Adrenal gland (tissue), 12 donors: ENCODE measurements around the gene NARF. TPM values are rescaled to one million over a fixed set of nuclear protein-coding genes. Genes with fewer than 3 reads are reported as not detected.

Experiments used
- DNase-seq, 7 donors: peaks; one replicate each; pipeline ENCODE4 v3.0.0-alpha.2; 2019 to 2020
- H3K27ac ChIP-seq, 5 donors: fragments of 200-600 bp; sonication (generic) in 4 of 5; 1 replicate in 3 of 5; 2 replicates in 2 of 5; pipeline versions ENCODE4 v1.5.1 to v1.8.0; 2016 to 2020; ENCODE audit warnings: mild to moderate bottlenecking in 1 of 5
- H3K27me3 ChIP-seq: fragments of 200-600 bp; 2 replicates; pipeline ENCODE4 v1.8.0; 2021
- H3K36me3 ChIP-seq, 2 donors: fragments of 200-600 bp; replicated peaks in 1 of 2; 1 replicate in 1 of 2; 2 replicates in 1 of 2; pipeline versions ENCODE4 v1.5.1 to v1.8.0; 2018 to 2022
- H3K4me1 ChIP-seq, 2 donors: fragments of 200-600 bp; replicated peaks in 1 of 2; 1 replicate in 1 of 2; 2 replicates in 1 of 2; pipeline versions ENCODE4 v1.5.1 to v1.8.0; 2018 to 2021
- H3K4me3 ChIP-seq, 4 donors: fragments of 200-600 bp; sonication (generic) in 3 of 4; one replicate each; pipeline ENCODE4 v1.5.1; 2016 to 2018
- H3K9me3 ChIP-seq, 3 donors: fragments of 200-600 bp; sonication (generic) in 1 of 3; replicated peaks in 1 of 3; 1 replicate in 2 of 3; 2 replicates in 1 of 3; pipeline versions ENCODE4 v1.5.1 to v1.8.0; 2016 to 2021
- CTCF ChIP-seq, 6 experiments: fragments of 450-650 bp in 4 of 6; fragments of 200-600 bp in 2 of 6; sonication (generic) in 1 of 6; IDR thresholded peaks; 1 replicate in 5 of 6; 2 replicates in 1 of 6; pipeline versions ENCODE4 v1.5.1 to v1.8.0; 2016 to 2021; ENCODE audit warnings: antibody characterized with exemption in 6 of 6, mild to moderate bottlenecking in 2 of 6, moderate library complexity in 1 of 6
- POLR2A ChIP-seq, 2 donors: fragments of 450-650 bp; IDR thresholded peaks; one replicate each; pipeline ENCODE4 v1.6.1; 2017; ENCODE audit warnings: antibody characterized with exemption in 2 of 2, mild to moderate bottlenecking in 2 of 2, moderate library complexity in 1 of 2
- WGBS, 4 donors: extraction: QIAGEN DNeasy Blood & Tissue Kit in 2 of 4; methylation state at CpG; one replicate each; pipeline versions ENCODE4 v1.1.5 to v1.1.7; 2013 to 2017; 5-methylcytosine and 5-hydroxymethylcytosine counted together
- intact Hi-C, 2 donors: fragments of 100-400 bp; cut with DNase I; formaldehyde crosslinking; loops; one replicate each; pipeline versions ENCODE4 v1.14.1 to v1.15.0; 2022 to 2023
- polyA plus RNA-seq, 3 donors: library from polyadenylated mRNA; stranded (reverse); fragments of 200-250 nt in 2 of 3; fragments of 350-450 nt in 1 of 3; fragmentation: Illumina TruSeq in 1 of 3; extraction: RNeasy Lipid Tissue Mini Kit (QIAGEN cat#74804) in 1 of 3; gene quantifications; one replicate each; pipeline ENCODE4 v1.2.3, GENCODE V29; 2013 to 2014
- total RNA-seq, 9 donors: library from RNA; depleted of rRNA in 4 of 9; stranded (reverse); fragments of >200 nt in 4 of 9; fragments of 120-200 nt in 1 of 9; fragmentation: NEBNext Ultra II Directional in 1 of 9; extraction: Animal tissue kit (Norgen Biotek cat#: 25700) in 1 of 9; gene quantifications; one replicate each; pipeline versions ENCODE4 v1.1.0 to v1.2.4, GENCODE V29; 2013 to 2023
- donor health status: healthy with polysubstance abuse.
- donor health status: Bipolar disorder and iron deficiency.
- donor health status: DM: yes; HTN: yes; CAD: no.
- donor health status: DM: no; HTN: no; CAD: no.
- donor health status: DM: no; HTN: no; CAD: no.
- donor health status: DM: yes; HTN: yes; CAD: no.

NARF gene
- total and polyA plus RNA-seq, 12 donors, result 21.8 to 198 (median 55.1) TPM

- intact Hi-C loops, result no loop called here
Observed at GRCh38 chr17:82527898-82528297, 69.4 kb downstream of the NARF start.

GRCh38 chr17:82528484-82529265, 70.1 kb downstream of the NARF start:
- intact Hi-C loops, result no loop called here
- TF ChIP-seq CTCF (IDR thresholded peaks at IDR 0.05) (peak; percentile 26 to 74 (median 64)), POLR2A (IDR thresholded peaks at IDR 0.05) (peak in 1 of 2 donors; percentile 73)
- H3K4me3 ChIP-seq, result no peak overlapping the region

More at GRCh38 chr17:82527898-82528297, 69.4 kb downstream of the NARF start:
- no peak for TF ChIP-seq CTCF (IDR thresholded peaks at IDR 0.05)
- Histone ChIP-seq H3K36me3 (no peaks in the 10 kb centered on the region), H3K4me1 (peaks cover 35 to 89% of the 10 kb centered on the region in 2 donors), H3K27me3 (no peaks in the 10 kb centered on the region), H3K27ac (peak overlapping the region; percentile 83 to 92 (median 90)), H3K9me3 (no peaks in the 10 kb centered on the region), H3K4me3 (no peak overlapping the region)
- WGBS, 4 donors, result 60 to 71% (median 69%) methylated on average over 8 of the region's 8 CpGs
- DNase-seq, result peak in 1 of 7 donors; percentile 58

GRCh38 chr17:82529914-82530300, 71.4 kb downstream of the NARF start:
- TF ChIP-seq POLR2A (IDR thresholded peaks at IDR 0.05), result no peak
- no peak for TF ChIP-seq CTCF (IDR thresholded peaks at IDR 0.05)
- 76 to 85% (median 79%) methylated on average over 9 of the region's 9 CpGs for WGBS, 4 donors
- Histone ChIP-seq H3K27me3 (no peaks in the 10 kb centered on the region), H3K4me1 (peaks cover 35 to 89% of the 10 kb centered on the region in 2 donors), H3K27ac (peak overlapping the region in 4 of 5 donors; percentile 14 to 92 (median 58)), H3K36me3 (no peaks in the 10 kb centered on the region), H3K9me3 (no peaks in the 10 kb centered on the region), H3K4me3 (no peak overlapping the region)
- intact Hi-C loops, result no loop called here
- DNase-seq, result no peak

More at GRCh38 chr17:82528484-82529265, 70.1 kb downstream of the NARF start:
- DNase-seq, result peak; percentile 84 to 97 (median 94)
- Histone ChIP-seq H3K27ac (peak overlapping the region; percentile 83 to 92 (median 90)), H3K4me1 (peaks cover 35 to 89% of the 10 kb centered on the region in 2 donors), H3K9me3 (no peaks in the 10 kb centered on the region), H3K36me3 (no peaks in the 10 kb centered on the region), H3K27me3 (no peaks in the 10 kb centered on the region)
- WGBS, 4 donors, result 26 to 30% (median 29%) methylated on average over 16 to 17 of the region's 17 CpGs

GRCh38 chr17:82531431-82531881, 72.9 kb downstream of the NARF start:
- Histone ChIP-seq H3K36me3 (no peaks in the 10 kb centered on the region), H3K4me1 (peaks cover 45 to 91% of the 10 kb centered on the region in 2 donors), H3K27me3 (no peaks in the 10 kb centered on the region), H3K9me3 (no peaks in the 10 kb centered on the region), H3K27ac (peak overlapping the region in 4 of 5 donors; percentile 13 to 92 (median 81)), H3K4me3 (no peak overlapping the region)
- TF ChIP-seq POLR2A (IDR thresholded peaks at IDR 0.05) (peak in 1 of 2 donors; percentile 22), CTCF (IDR thresholded peaks at IDR 0.05) (no peak)
- 55 to 65% (median 59%) methylated on average over 7 of the region's 7 CpGs for WGBS, 4 donors
- intact Hi-C loops, result no loop called here
- peak in 3 of 7 donors; percentile 60 to 63 (median 62) for DNase-seq
